ENCODE data around the gene NMBR. TPM values are rescaled to one million over a fixed set of nuclear protein-coding genes. Genes with fewer than 3 reads are reported as not detected.
"Not testable (repeated sequence)": the region's sequence is repeated elsewhere in the genome, so short reads cannot be mapped to it uniquely, and the experiment has no call there.

NMBR gene
- total RNA-seq, 1 donor, result not detected

- no peak for DNase-seq (ENCODE audit: insufficient read length, low spot score, missing footprints)
- Histone ChIP-seq H3K79me2 (ENCODE audit: insufficient read depth, low read length) (no peaks in the 10 kb centered on the region), H3K36me3 (ENCODE audit: insufficient read depth, low read length) (no peaks in the 10 kb centered on the region), H3K4me1 (ENCODE audit: insufficient read depth, low read length) (no peaks in the 10 kb centered on the region), H3K4me3 (ENCODE audit: insufficient read depth, low read length) (no peak overlapping the region), H4K20me1 (ENCODE audit: insufficient read depth, low read length) (no peaks in the 10 kb centered on the region), H3K27ac (ENCODE audit: low read depth, low read length) (no peak overlapping the region), H3K4me2 (ENCODE audit: insufficient read depth, low read length) (no peak overlapping the region), H3K27me3 (ENCODE audit: insufficient read depth, low read length) (no peaks in the 10 kb centered on the region), H3K9me3 (ENCODE audit: low read depth, low read length) (no peaks in the 10 kb centered on the region), H2AFZ (ENCODE audit: low read length) (no peak overlapping the region)
- TF ChIP-seq CTCF (IDR thresholded peaks at IDR 0.05; ENCODE audit: extremely low read depth, low read depth, low read length), result no peak
These were observed 28.6 kb downstream of the NMBR start for GRCh38 chr6:142118328-142118727.

- H4K20me1 ChIP-seq (ENCODE audit: insufficient read depth, low read length), result no peaks in the 10 kb centered on the region
- H2AFZ ChIP-seq (ENCODE audit: low read length), result no peak overlapping the region
- no peaks in the 10 kb centered on the region for H3K4me1 ChIP-seq (ENCODE audit: insufficient read depth, low read length)
- no peaks in the 10 kb centered on the region for H3K79me2 ChIP-seq (ENCODE audit: insufficient read depth, low read length)
- no peaks in the 10 kb centered on the region for H3K9me3 ChIP-seq (ENCODE audit: low read depth, low read length)
- no peak overlapping the region for H3K27ac ChIP-seq (ENCODE audit: low read depth, low read length)
- H3K4me3 ChIP-seq (ENCODE audit: insufficient read depth, low read length), result no peak overlapping the region
- no peak for TF ChIP-seq CTCF (IDR thresholded peaks at IDR 0.05; ENCODE audit: extremely low read depth, low read depth, low read length)
- no peaks in the 10 kb centered on the region for H3K27me3 ChIP-seq (ENCODE audit: insufficient read depth, low read length)
- H3K4me2 ChIP-seq (ENCODE audit: insufficient read depth, low read length), result no peak overlapping the region
- DNase-seq (ENCODE audit: insufficient read length, low spot score, missing footprints), result no peak
- H3K36me3 ChIP-seq (ENCODE audit: insufficient read depth, low read length), result no peaks in the 10 kb centered on the region
These were observed 29.6 kb downstream of the NMBR start for GRCh38 chr6:142117366-142117765.

- Histone ChIP-seq H3K27me3 (ENCODE audit: insufficient read depth, low read length) (no peaks in the 10 kb centered on the region), H2AFZ (ENCODE audit: low read length) (no peak overlapping the region), H3K4me1 (ENCODE audit: insufficient read depth, low read length) (no peaks in the 10 kb centered on the region), H3K9me3 (ENCODE audit: low read depth, low read length) (no peaks in the 10 kb centered on the region), H3K27ac (ENCODE audit: low read depth, low read length) (no peak overlapping the region), H4K20me1 (ENCODE audit: insufficient read depth, low read length) (no peaks in the 10 kb centered on the region), H3K4me3 (ENCODE audit: insufficient read depth, low read length) (no peak overlapping the region), H3K4me2 (ENCODE audit: insufficient read depth, low read length) (no peak overlapping the region), H3K79me2 (ENCODE audit: insufficient read depth, low read length) (no peaks in the 10 kb centered on the region), H3K36me3 (ENCODE audit: insufficient read depth, low read length) (no peaks in the 10 kb centered on the region)
- TF ChIP-seq CTCF (IDR thresholded peaks at IDR 0.05; ENCODE audit: extremely low read depth, low read depth, low read length), result peak; percentile 74
- no peak for DNase-seq (ENCODE audit: insufficient read length, low spot score, missing footprints)
These were observed 34.4 kb downstream of the NMBR start for GRCh38 chr6:142112451-142113061.

GRCh38 chr6:142110820-142111219, 36.1 kb downstream of the NMBR start:
- not testable (repeated sequence) for H3K4me1 ChIP-seq (ENCODE audit: insufficient read depth, low read length); H2AFZ ChIP-seq (ENCODE audit: low read length); H3K36me3 ChIP-seq (ENCODE audit: insufficient read depth, low read length); DNase-seq (ENCODE audit: insufficient read length, low spot score, missing footprints); H3K27me3 ChIP-seq (ENCODE audit: insufficient read depth, low read length); H3K79me2 ChIP-seq (ENCODE audit: insufficient read depth, low read length); H3K4me3 ChIP-seq (ENCODE audit: insufficient read depth, low read length); H4K20me1 ChIP-seq (ENCODE audit: insufficient read depth, low read length); H3K4me2 ChIP-seq (ENCODE audit: insufficient read depth, low read length); H3K9me3 ChIP-seq (ENCODE audit: low read depth, low read length); H3K27ac ChIP-seq (ENCODE audit: low read depth, low read length)

GRCh38 chr6:142104820-142105219, 42.1 kb downstream of the NMBR start:
- H3K4me2 ChIP-seq (ENCODE audit: insufficient read depth, low read length); H3K79me2 ChIP-seq (ENCODE audit: insufficient read depth, low read length); H3K4me3 ChIP-seq (ENCODE audit: insufficient read depth, low read length); H4K20me1 ChIP-seq (ENCODE audit: insufficient read depth, low read length); DNase-seq (ENCODE audit: insufficient read length, low spot score, missing footprints); H2AFZ ChIP-seq (ENCODE audit: low read length); H3K9me3 ChIP-seq (ENCODE audit: low read depth, low read length); H3K4me1 ChIP-seq (ENCODE audit: insufficient read depth, low read length); H3K27me3 ChIP-seq (ENCODE audit: insufficient read depth, low read length); H3K36me3 ChIP-seq (ENCODE audit: insufficient read depth, low read length); H3K27ac ChIP-seq (ENCODE audit: low read depth, low read length): not testable (repeated sequence)

Measured in osteoblast (primary cell).